D721Med (cell line): ENCODE results near the gene SERPINI2.

Source experiments
- DNase-seq: peaks from one replicate; pipeline ENCODE4 v3.0.0; 2011; ENCODE audit warnings: low spot score; ENCODE audit not compliant: insufficient read length
- FAIRE-seq: peaks from 2 replicates; lab custom pipeline; 2011; peaks lifted over from hg19 to GRCh38; lab: Jason Lieb, UNC
- CTCF ChIP-seq: IDR thresholded peaks from 2 replicates; pipeline ENCODE4 v1.5.1; 2012; ENCODE audit warnings: mild to moderate bottlenecking, control low read depth; ENCODE audit not compliant: insufficient read depth; ENCODE audit errors: missing control alignments

The SERPINI2 gene

GRCh38 chr3:167481164-167481563 lies 7.3 kb upstream of the SERPINI2 start:
- TF ChIP-seq CTCF, result no peak
- FAIRE-seq, result no peak

GRCh38 chr3:167480748-167481147 lies 6.9 kb upstream of the SERPINI2 start:
- no peak for TF ChIP-seq CTCF
- FAIRE-seq (no peak), DNase-seq (no peak)

More at GRCh38 chr3:167481164-167481563, 7.3 kb upstream of the SERPINI2 start:
- no peak for DNase-seq

GRCh38 chr3:167469381-167469780 lies 4.5 kb downstream of the SERPINI2 start:
- DNase-seq (no peak), FAIRE-seq (no peak)
- no peak for TF ChIP-seq CTCF

GRCh38 chr3:167467848-167468611 lies 5.8 kb downstream of the SERPINI2 start:
- FAIRE-seq (no peak), DNase-seq (no peak)
- TF ChIP-seq CTCF, result no peak

- FAIRE-seq (no peak), DNase-seq (no peak)
- TF ChIP-seq CTCF, result no peak
Measured at GRCh38 chr3:167466966-167467365, 6.9 kb downstream of the SERPINI2 start.

- no peak for DNase-seq
- TF ChIP-seq CTCF, result no peak
- FAIRE-seq, result no peak
Measured at GRCh38 chr3:167456157-167456799, 17.6 kb downstream of the SERPINI2 start.

GRCh38 chr3:167453815-167454214 lies 20.0 kb downstream of the SERPINI2 start:
- TF ChIP-seq CTCF, result no peak
- DNase-seq (no peak), FAIRE-seq (no peak)
